Kidney capillary endothelial cell (primary cell): ENCODE measurements around the gene CFP.
"Not testable (repeated sequence)": the region's sequence is repeated elsewhere in the genome, so short reads cannot be mapped to it uniquely, and the experiment has no call there.

Experiments
- DNase-seq: peaks from one replicate; pipeline ENCODE4 v3.0.0-alpha.2; 2018; ENCODE audit warnings: low spot score

CFP gene

DNA sequence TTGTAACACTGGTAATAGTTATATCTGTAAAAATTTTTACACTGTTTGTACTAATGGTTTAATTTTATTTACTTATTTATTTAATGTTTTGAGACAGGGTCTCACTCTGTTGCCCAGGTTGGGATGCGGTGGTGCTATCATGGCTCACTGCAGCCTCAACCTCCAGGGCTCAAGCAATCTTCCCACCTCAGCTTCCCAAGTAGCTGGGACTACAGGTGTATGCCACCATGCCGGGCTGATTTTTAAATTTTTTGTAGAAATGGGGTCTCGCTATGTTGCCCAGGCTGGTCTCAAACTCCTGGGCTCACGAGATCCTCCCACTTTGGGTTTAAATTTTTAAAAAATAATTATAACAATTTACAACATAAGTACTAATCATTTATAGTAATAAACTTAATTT lies 26.6 kb downstream of the CFP start:
- DNase-seq, result not testable (repeated sequence)

DNA sequence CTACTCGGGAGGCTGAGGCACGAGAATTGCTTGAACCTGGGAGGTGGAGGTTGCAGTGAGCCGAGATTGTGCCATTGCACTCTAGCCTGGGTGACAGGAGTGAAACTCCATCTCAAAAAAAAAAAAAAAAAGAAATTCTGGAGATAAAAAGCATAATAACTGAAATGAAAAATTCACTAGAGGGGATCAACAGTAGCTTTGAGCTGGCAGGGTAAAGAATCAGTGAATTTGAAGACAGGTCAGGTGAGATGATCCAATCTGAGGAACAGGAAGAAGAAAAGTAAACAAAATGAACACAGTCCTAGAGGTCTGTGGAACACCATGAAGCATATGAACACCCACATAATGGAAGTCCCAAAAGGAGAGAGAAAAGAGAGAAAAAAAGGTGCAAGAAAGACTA lies 32.5 kb downstream of the CFP start:
- DNase-seq, result no peak

DNA sequence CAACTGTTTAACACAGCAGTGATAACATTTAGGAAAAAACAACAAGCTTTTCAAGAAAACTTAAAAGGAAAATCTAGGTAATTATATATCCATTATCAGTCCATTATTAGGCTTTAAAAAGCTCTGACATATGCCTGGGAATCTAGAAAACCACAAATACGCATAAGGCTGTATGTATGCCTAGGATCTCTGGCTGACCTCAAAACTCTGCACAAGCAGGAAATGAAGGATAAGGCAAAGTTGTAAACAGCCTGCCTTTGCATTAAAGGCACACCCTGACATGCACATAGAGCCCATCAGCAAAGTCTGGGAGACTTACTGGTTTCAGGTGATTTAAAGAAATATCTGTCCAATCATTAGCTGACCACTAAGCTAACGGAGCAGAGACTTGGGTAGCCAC lies 33.5 kb downstream of the CFP start:
- DNase-seq, result no peak

DNA sequence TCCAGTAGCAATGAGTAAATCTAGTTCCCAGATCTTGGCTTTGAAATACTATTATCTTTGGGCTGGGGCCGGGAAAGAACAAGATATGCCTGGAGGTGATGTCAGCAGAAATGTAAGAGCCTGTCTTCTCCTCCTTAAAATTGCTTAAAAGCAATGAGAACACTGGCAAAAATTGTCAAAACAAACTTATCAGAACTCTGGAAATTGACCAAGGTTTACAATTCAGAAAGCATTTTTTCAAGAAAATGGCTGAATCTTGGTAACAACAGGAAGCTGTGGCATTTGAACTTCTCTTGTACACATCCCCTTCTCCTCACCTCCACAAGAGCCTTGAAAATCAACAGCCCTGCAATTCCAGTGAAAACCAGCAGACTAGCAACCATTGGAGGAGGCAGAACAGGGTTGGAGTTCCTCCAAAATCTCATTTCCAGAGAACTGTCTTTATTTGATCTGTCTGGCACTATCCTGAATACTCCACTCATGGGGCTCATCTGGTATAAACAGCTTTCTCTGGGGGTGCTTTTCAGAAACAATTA lies 33.9 kb downstream of the CFP start:
- DNase-seq, result no peak

DNA sequence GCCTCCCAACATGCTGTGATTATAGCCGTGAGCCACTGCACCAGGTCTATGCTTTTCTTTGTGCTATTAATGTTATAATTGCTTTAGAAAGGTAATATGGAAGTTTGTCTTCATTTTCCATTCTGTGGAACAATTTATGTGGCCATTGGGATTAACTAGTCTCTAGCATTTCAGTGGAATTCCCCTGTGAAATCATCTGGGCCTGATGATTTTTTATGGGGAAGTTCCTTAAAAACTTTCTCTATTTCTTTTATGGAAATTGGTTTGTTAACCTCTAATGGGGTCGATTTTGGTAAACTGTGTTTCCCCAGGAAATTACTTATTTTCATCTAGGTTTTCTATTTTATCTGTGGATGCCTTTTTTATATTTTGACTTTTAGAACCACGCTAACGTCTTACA lies 36.2 kb downstream of the CFP start:
- no peak for DNase-seq

DNA sequence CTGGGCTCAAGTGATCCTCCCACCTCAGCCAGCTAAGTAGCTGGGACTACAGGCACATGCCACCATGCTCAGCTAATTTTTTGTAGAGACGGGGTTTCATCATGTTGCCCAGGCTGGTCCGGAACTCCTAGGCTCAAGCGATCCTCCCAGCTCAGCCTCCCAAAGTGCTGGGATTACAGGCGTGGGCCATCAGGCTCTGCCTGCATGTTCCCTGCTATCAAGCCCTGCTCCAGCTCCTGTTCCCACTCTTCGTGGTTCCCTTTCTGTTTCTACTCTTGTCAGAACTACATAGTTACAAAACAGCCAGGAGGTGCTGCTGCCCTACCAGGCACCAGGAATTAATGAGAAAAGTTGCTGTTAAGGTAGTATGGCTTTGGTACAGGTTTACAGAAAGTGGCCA lies 38.7 kb downstream of the CFP start:
- no peak for DNase-seq

DNA sequence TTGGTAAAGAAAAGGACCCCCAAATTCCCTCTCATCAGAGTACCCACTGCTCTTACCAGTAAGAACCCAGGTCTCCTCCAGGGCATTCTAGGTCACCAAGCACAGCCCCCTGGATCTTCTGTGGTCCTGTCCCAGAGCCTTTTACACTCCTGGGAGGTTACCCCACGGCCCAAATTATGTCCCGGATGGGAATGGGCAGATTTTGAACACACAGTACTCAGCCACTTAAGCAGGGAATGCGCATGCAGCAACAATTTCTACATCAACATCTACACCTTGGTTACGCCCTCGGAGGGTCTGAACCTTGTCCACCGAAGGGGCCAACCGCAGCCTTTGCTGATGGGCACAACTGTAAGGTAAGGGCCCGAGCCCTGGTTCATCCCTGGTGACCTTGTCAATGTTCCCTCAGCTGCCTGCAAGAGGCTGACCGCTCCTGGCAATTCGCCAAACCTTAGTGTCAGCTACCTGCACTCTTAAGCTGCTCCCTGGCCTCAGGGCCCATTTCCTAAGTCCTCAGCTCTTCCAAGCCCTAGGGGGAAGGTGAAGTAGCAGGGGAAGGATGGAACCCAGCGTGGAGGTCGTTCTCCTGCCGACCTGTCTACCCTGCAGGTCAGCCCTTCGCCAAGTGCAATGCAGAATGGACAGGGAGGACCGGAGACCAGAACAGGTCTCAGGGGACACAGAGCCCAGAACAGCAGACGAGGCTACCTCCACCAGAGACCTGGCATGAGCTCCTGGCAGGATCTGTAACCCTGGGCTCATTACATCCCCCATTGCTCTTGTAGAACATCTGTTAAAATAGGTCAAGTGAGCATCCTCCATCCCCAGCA lies 41.6 kb downstream of the CFP start:
- DNase-seq, result no peak

DNA sequence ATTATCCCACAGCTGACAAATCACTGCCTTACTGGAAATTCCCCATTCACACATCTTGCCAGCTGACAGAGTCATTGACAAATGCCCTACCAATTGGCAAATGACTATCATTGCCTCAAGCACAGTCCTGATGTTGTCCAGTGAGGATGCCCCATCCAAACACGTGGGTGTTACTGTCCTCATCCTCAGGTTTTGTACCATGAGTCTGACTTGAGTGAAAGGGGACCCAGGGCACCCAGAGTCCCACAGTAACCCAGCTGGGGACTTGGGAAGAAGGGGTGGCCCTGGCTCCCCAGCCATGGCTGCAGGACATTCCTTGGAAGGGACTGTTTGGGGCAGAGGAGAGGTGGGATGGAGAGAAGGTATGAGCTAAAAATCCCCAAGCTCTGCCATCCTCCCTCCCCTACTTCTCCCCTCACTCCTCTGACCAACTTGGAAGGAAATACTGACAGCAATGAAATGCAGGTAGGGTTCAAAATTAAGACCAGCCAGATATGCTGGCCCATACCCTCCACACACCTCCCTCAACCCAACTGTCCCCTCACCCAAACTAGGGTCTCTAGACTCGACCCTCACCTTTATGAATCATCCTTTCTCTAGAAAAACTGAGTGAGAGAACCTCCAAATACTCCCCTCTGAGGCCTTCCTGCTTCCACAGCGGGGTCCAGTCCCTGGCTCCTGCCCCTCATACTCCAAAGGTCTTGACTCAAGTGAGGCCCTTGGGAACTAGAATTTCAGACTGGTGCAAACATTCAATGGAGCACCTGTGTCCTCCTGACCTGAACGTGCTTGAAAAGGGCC lies 42.4 kb downstream of the CFP start:
- no peak for DNase-seq

DNA sequence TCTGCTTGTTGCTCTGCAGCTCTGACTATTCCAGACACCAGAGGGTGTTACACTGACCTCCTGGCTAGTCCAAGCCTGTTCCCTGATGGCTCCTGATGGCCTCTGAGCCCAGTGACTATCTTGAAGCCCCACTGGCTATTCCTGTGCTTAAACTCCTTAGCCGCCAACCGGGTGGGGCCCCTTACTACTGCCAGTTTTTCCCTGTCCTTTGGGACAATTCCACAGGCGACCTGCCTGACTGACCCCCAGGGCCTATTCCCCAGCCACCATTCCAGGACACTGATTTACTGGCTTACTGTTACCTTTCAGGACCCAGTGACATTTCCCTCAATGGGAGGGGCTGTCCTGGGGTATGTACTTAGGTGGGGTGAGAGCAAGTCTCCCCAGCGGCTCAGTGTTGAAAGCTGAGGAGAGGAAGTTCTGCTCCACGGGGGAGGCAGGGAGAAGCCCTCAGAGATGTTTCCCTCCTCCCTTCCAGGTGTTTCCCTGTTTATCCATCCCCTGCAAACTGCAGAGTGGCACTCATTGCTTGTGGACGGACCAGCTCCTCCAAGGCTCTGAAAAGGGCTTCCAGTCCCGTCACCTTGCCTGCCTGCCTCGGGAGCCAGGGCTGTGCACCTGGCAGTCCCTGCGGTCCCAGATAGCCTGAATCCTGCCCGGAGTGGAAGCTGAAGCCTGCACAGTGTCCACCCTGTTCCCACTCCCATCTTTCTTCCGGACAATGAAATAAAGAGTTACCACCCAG lies 43.5 kb downstream of the CFP start:
- DNase-seq, result no peak

DNA sequence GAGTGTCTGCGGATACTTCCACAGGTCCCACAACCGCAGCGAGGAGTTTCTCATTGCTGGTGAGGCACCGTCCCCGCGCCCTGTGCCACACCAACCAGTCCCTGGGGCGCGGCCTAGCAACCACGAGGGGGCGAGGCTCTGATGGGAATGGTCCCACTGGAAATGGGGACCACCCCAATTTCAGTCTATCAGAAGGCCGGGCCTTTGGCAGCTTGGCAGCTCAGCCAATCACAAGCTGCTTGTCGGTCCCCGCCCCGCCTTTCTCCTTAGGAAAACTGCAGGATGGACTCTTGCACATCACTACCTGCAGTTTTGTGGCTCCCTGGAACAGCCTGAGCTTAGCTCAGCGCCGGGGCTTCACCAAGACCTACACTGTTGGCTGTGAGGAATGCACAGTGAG lies 44.5 kb downstream of the CFP start:
- DNase-seq, result no peak

DNA sequence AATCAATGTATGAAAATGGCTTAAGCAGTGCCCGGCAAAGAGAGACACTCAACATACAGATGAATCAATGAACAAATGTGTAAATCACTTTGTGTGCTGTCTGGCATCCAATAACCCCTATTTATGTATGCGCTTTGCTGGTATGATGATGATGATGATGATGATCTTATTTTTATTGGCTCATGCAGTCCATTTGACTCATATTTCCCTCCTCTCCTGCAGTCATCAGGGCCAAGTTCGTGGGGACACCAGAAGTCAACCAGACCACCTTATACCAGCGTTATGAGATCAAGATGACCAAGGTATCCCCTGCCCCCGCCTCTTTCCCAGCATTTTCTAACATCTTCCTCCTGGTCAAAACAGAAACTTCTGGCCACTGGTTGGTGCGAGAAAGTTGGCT lies 45.0 kb downstream of the CFP start:
- DNase-seq, result no peak

DNA sequence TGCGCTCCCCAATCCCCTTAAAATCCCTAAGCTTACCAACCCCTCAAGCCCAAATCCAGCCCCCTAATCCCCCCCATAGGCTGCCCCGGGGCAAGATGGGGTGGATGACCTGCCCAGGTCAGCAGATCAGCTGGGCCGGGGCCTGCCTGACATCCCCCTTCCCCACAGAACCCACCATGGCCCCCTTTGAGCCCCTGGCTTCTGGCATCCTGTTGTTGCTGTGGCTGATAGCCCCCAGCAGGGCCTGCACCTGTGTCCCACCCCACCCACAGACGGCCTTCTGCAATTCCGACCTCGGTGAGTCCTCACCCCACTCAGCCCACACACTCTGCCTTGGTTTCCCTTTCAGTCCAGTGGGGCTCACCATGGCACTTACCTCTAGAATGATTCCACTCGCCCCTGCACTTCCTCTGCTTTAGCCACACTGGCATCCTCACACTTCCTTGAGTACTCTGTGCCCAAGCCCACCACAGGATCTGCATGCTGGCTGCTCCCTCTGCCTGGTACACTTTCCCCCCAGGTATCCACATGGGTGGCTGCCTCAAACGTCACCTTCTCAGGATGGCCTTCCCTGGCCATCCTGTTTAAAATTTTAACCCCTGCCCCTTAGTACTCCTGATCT lies 46.4 kb downstream of the CFP start:
- no peak for DNase-seq

DNA sequence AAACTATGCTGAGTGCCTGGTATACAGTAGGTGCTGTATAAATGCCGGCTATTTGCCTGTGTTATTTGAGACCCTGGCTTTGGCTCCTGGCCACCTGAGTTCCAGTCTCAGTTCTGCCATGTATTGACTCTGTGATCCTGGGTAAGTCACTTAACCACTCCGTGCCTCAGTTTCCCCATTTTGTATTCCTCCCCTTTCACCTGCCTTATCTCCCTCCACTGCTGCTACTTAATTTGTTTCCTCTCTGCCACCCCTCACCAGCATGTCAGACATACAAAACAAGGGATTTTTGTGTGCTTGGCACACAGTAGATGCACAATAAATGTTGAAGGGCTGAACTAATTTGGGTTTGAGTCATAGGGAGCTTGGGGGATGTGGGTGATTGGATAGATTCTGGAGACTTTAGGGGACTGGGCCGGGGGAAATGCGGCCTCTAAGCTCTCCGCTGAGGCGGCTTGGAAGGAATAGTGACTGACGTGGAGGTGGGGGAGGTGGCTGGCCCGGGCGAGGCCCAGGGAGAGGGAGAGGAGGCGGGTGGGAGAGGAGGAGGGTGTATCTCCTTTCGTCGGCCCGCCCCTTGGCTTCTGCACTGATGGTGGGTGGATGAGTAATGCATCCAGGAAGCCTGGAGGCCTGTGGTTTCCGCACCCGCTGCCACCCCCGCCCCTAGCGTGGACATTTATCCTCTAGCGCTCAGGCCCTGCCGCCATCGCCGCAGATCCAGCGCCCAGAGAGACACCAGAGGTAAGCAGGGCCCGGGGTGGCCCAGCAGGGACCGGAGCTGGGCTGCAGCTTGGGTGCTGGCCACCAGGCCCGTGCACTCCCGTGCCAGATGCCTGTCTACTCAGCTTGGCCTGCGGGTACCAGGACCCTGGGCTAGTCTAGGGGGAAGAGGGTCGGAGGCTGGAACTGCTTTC lies 47.7 kb downstream of the CFP start, which contains the start of gene TIMP1:
TSS of gene TIMP1 (plus strand) at position 706 of the 917 bp plus-strand sequence. CDS start 980 bp downstream, outside the sequence.
- DNase-seq, result peak; percentile 79

DNA sequence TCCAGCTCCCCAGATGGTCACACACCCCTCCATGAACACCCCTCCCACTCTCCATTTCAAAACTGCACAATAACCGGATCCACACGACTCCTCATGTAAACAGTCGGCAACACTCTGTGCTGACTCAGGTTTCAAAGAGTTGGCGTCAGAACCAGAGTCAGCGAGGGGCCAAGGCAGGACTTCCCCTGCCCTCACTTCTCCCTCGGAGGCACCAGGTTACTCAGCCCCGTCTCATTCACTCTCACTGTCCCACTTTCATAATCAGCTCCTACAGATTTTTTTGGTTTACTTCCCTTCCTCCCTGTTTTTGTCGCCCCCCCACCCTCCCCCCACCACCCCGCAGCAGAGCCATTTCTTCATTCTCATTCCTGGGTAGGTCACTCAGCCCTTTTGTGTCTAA lies 50.2 kb downstream of the CFP start:
- DNase-seq, result no peak

DNA sequence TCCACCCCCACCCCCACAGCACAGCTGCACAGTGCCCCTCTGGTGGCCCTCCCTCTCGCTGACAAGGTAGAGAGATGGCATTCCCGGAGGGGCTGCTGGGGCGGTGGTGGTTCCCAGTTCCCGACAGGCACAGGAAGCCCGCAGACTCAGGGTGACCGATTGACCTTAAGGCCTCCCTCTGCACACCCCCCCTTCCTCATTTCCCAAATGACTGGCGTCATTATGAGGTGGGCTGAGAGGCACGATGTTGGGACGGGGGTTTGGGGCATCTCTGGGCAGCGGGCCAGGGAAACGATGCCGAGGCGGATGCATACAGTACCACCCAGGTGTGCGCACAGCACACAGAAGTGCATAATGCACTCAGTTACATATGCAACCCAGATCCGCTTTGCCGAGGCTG lies 51.0 kb downstream of the CFP start:
- no peak for DNase-seq

DNA sequence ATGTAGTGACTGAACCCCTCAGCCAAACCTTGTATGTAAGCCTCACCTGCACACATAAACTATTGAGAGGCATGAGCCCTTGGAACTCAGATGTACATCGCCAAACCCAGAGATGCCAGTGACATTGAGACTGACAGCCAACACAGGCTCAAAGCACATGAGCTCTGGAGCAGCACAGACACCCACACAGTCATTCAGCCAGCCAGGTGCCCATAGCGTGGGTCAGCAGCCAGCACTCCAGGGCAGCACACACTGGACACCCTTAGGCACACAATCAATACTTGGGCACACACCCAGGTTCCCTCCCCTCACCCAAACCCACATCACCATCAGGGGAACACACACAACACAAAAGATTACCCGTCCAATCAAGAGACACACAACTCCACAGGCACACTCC lies 51.8 kb downstream of the CFP start:
- no peak for DNase-seq

DNA sequence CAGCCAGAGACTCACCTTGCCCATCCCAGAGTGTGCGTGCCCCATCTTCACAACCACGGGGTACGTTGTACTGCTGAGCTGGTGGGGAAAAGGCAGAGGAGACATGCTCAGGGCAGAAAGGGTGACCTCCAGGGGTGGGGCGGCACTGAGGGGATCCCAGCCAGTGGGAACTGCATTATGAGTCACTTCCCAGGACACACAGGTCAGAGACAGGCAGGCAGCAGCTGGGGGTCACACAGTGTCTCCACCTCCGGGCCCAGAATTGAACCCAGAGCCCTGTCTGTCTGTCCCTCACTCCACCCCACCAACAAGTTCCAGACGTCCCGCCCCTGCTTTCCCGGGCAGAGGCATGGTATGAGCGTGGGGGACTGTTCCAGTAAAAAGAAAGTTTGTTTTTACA lies 52.3 kb downstream of the CFP start:
- DNase-seq, result no peak

DNA sequence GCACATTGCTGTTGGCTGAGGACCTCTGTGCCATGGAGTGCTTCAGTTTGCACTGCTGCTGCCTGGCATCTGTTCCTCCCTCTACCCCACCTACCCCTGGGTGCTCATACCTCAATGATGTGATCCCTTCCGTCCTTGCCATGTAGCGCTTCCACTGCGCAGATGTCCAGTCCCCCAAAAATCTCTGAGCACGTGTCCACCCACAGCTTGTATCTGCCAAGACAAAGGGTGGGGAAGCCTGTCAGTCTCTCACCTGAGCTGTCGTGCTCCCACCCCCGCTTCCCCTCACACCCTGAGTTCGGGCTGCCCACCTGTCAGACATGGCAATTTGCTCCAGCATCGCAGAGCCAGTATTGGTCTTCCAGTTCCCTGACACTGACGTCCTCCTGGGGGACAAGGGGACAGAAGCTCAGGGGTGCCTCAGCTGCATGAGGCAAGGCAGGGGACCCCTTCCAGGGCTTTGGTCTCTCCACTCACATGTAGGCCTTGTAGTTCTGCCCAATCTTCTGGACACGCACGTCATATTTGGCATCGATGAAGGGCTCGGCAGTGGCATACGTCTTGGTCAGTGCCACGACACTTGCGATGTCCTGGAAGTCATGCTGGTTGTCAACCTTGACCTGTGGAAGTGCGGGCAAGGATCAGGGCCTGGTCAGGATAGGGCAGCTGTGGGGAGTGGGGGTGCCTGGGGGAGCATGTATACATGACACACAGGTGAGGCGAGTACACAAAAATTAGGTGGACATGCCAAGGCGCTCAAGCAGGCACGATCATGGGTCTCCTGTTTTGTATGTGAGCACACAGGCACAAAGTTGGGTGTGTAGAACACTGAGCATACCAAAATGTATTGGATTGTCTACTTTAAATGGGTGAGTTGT lies 53.5 kb downstream of the CFP start:
- no peak for DNase-seq

DNA sequence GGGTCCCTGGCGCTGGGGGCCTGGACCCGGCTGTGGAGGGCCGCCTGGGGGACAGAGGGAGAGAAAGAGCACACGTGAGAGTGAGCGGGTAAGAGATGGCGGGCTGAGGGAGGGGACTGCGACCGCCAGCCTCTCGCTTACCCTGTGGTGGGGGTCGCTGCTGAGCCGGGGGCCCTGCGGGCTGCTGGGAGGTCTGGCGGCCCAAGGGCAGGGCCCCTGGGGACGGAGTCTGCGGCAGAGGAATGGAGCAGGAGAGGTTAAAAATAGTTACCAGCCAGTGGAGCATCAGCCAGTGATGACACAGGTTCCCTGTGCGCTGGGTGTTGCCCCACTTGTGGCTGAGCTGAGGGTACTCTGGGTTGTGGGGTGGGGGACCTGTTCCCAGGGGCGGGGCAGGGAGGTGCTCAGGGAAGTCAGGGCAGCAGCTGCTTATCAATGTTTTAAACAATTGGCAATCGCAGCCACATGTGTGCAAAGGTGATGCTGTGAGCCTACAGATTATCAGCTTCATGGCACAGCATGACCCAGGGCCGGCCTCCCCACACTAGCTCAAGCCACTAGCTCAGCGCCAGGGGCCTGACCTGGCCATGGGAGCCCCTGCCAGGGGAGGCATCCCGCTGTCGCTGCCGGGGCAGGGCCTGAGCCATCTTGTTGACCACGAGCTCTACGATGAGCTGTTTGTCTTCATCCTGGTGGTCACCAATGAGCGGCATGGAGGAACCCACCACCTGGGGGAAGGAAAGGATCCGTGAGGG lies 55.0 kb downstream of the CFP start:
- DNase-seq, result no peak
